K562 (cell line): ENCODE measurements around the gene PBOV1. TPM values are rescaled to one million over a fixed set of nuclear protein-coding genes. Genes with fewer than 3 reads are reported as not detected.

Experiments used
- ATAC-seq: fragments of 200-7000 bp; cut with Tn5 transposase; 3 replicates; pipeline ENCODE4 v1.9.1; 2020; ENCODE audit warnings: moderate library complexity
- BruUV-seq: library from RNA; stranded (reverse); fragments of 400-500 nt; replicated peaks from 2 replicates; lab custom pipeline; 2021; lab: Mats Ljungman, UMichigan
- CTCF ChIA-PET: fragments of 300-600 bp; formaldehyde crosslinking; extraction: SDS; loops from one replicate; lab custom pipeline; 2021; ENCODE audit warnings: low intra/inter-chr PET ratio; lab: Yijun Ruan, JAX
- POLR2A ChIA-PET: fragments of 300-600, 350-650 bp; sonication (Branson Sonifier 250); formaldehyde crosslinking; extraction: SDS; loops from one replicate; lab custom pipeline; 2021; ENCODE audit warnings: antibody characterized with exemption, inconsistent platforms; lab: Yijun Ruan, JAX
- DNase-seq, 4 experiments: peaks; one replicate each; pipeline versions ENCODE4 v3.0.0 to v3.0.0-alpha.2; 2011 to 2018; ENCODE audit warnings: low spot score in 3 of 4, mixed read lengths in 3 of 4; ENCODE audit errors: extremely low read depth in 1 of 4
- FAIRE-seq: peaks from 2 replicates; lab custom pipeline; 2011; peaks lifted over from hg19 to GRCh38; lab: Jason Lieb, UNC
- H2AFZ ChIP-seq: 2 replicates; pipeline ENCODE4 v1.6.0; 2011; ENCODE audit warnings: low read depth, low read length, control low read depth, inconsistent platforms
- H3K27ac ChIP-seq: fragments of 200-600 bp; 3 replicates; pipeline ENCODE4 v1.8.0; 2011; ENCODE audit warnings: low read depth, mild to moderate bottlenecking, control low read depth, inconsistent platforms, low read length, moderate library complexity, mixed read lengths; ENCODE audit errors: extremely low read depth
- H3K27me3 ChIP-seq, 2 experiments: fragments of 300-600 bp in 1 of 2; 2 replicates in 1 of 2; 3 replicates in 1 of 2; pipeline versions ENCODE4 v1.6.0 to v1.8.0; 2011; ENCODE audit warnings: inconsistent platforms in 2 of 2, low read length in 2 of 2, mild to moderate bottlenecking in 1 of 2, mixed read lengths in 1 of 2, moderate library complexity in 1 of 2; ENCODE audit not compliant: control insufficient read depth in 2 of 2, insufficient read depth in 2 of 2
- H3K36me3 ChIP-seq: fragments of 300-600 bp; 3 replicates; pipeline ENCODE4 v1.8.0; 2011; ENCODE audit warnings: mild to moderate bottlenecking, low read length, inconsistent platforms; ENCODE audit not compliant: control insufficient read depth, insufficient read depth
- H3K4me1 ChIP-seq, 2 experiments: fragments of 200-600 bp in 1 of 2; replicated peaks in 1 of 2; 2 replicates in 1 of 2; 3 replicates in 1 of 2; pipeline versions ENCODE4 v1.5.1 to v1.8.0; 2011; ENCODE audit warnings: inconsistent platforms in 2 of 2, low read length in 2 of 2, mild to moderate bottlenecking in 1 of 2, mixed read lengths in 1 of 2, moderate library complexity in 1 of 2; ENCODE audit not compliant: control insufficient read depth in 2 of 2, insufficient read depth in 2 of 2
- H3K4me2 ChIP-seq: 2 replicates; pipeline ENCODE4 v1.6.1; 2011; ENCODE audit warnings: low read length, control low read depth, inconsistent platforms, mixed read lengths; ENCODE audit not compliant: insufficient read depth
- H3K4me3 ChIP-seq: fragments of 200-600 bp; sonication (generic), shearing (Covaris generic); 2 replicates; pipeline ENCODE4 v1.5.1; 2016; ENCODE audit warnings: control low read depth, inconsistent platforms
- H3K79me2 ChIP-seq: fragments of 200-600 bp; 3 replicates; pipeline ENCODE4 v1.8.0; 2011; ENCODE audit warnings: low read length, inconsistent platforms; ENCODE audit not compliant: control insufficient read depth, insufficient read depth
- H3K9ac ChIP-seq, 2 experiments: 2 replicates each; pipeline versions ENCODE4 v1.6.0 to v1.6.1; 2011; ENCODE audit warnings: low read depth in 2 of 2, low read length in 2 of 2, control low read depth in 1 of 2, inconsistent platforms in 1 of 2, mild to moderate bottlenecking in 1 of 2, mixed read lengths in 1 of 2; ENCODE audit not compliant: insufficient read depth in 1 of 2
- H3K9me1 ChIP-seq: one replicate; pipeline ENCODE4 v1.6.0; 2011; ENCODE audit warnings: inconsistent platforms, mild to moderate bottlenecking, low read length, moderate library complexity; ENCODE audit not compliant: control insufficient read depth, insufficient read depth
- H3K9me3 ChIP-seq: replicated peaks from 2 replicates; pipeline ENCODE4 v1.5.1; 2011; ENCODE audit warnings: low read depth, low read length, inconsistent platforms; ENCODE audit not compliant: control insufficient read depth, insufficient read depth
- H4K20me1 ChIP-seq: replicated peaks from 2 replicates; pipeline ENCODE4 v1.6.1; 2011; ENCODE audit warnings: low read length, inconsistent platforms, mixed read lengths; ENCODE audit not compliant: control insufficient read depth, insufficient read depth
- CBFB ChIP-seq: sonication (generic); formaldehyde crosslinking; IDR thresholded peaks from 2 replicates; pipeline ENCODE4 v1.4.0; 2020; ENCODE audit warnings: mild to moderate bottlenecking, missing genetic modification reagents
- EHMT2 ChIP-seq: fragments of 450-650 bp; IDR thresholded peaks from 2 replicates; pipeline ENCODE4 v1.6.1; 2018; ENCODE audit warnings: antibody characterized with exemption
- MAZ ChIP-seq, 2 experiments: fragments of 450-650 bp in 1 of 2; sonication (generic) in 1 of 2; formaldehyde crosslinking; IDR thresholded peaks in 1 of 2; conservative IDR thresholded peaks in 1 of 2; 2 replicates each; pipeline versions ENCODE4 v1.4.0 to v1.5.0; 2020; ENCODE audit warnings: mild to moderate bottlenecking in 1 of 2, missing genetic modification reagents in 1 of 2
- NEUROD1 ChIP-seq: fragments of 150-350 bp; IDR thresholded peaks from 2 replicates; pipeline ENCODE4 v1.6.1; 2014; ENCODE audit warnings: borderline replicate concordance, low read length, low read depth; ENCODE audit not compliant: partially characterized antibody
- NR3C1 ChIP-seq: sonication (generic); formaldehyde crosslinking; IDR thresholded peaks from 2 replicates; pipeline ENCODE4 v1.8.1; 2022; ENCODE audit warnings: missing genetic modification reagents
- TCF7L2 ChIP-seq: fragments of 150-350 bp; IDR thresholded peaks from 2 replicates; pipeline ENCODE4 v1.6.1; 2016; ENCODE audit warnings: low read depth, mild to moderate bottlenecking, low read length, moderate library complexity
- TSHZ1 ChIP-seq: fragments of 250-450 bp; sonication (Bioruptor Pico); IDR thresholded peaks from 2 replicates; pipeline ENCODE4 v1.4.0; 2020; ENCODE audit warnings: mild to moderate bottlenecking, moderate library complexity
- ZNF3 ChIP-seq: fragments of 250-450 bp; sonication (Bioruptor Pico); IDR thresholded peaks from 2 replicates; pipeline ENCODE4 v1.5.0; 2021; ENCODE audit warnings: mild to moderate bottlenecking, moderate library complexity
- WGBS: fragments of 100-300 bp; shearing (Covaris generic); methylation state at CpG from one replicate; pipeline ENCODE4 v1.1.6; 2016; ENCODE audit warnings: low coverage, mixed read lengths; ENCODE audit not compliant: insufficient coverage; ENCODE audit errors: missing lambda C conversion rate; 5-methylcytosine and 5-hydroxymethylcytosine counted together
- in situ Hi-C: fragments of 300-500 bp; cut with MboI; formaldehyde crosslinking; loops from 4 replicates; pipeline ENCODE4 v1.15.0; 2018; ENCODE audit warnings: inconsistent platforms, mixed read lengths
- intact Hi-C: fragments of 100-400 bp; cut with micrococcal nuclease; formaldehyde crosslinking; loops from 2 replicates; pipeline ENCODE4 v1.14.2; 2022
- polyA plus RNA-seq, 8 experiments: library from polyadenylated mRNA; depleted of rRNA in 4 of 8; stranded (reverse) in 5 of 8; unstranded in 3 of 8; fragments of >200 nt; fragmentation: Nextera tagmentation in 2 of 8; fragmentation: Illumina TruSeq in 1 of 8; extraction: Ambion mirVana in 2 of 8; extraction: Trizol in 1 of 8; gene quantifications; 2 replicates each; pipeline versions ENCODE4 v1.2.1 to v1.2.3, GENCODE V29; 2011 to 2014; ENCODE audit warnings: inconsistent platforms in 1 of 8, missing spikeins in 1 of 8
- total RNA-seq, 7 experiments: library from RNA; depleted of rRNA in 6 of 7; stranded (reverse); fragments of >200 nt in 6 of 7; fragmentation: Illumina TruSeq in 2 of 7; extraction: Trizol in 2 of 7; gene quantifications; 2 replicates each; pipeline versions ENCODE4 v1.2.1 to v1.2.3, GENCODE V29; 2011 to 2021; ENCODE audit warnings: low replicate concordance in 1 of 7

The PBOV1 gene
- total and polyA plus RNA-seq, 9 of the 15 experiments (the other 6 are each of a cell fraction or from before 2014, with no cell fraction given): not detected

- TF ChIP-seq TSHZ1 (CRISPR knock-in tag) (no peak), MAZ (CRISPR knock-in tag; conservative IDR thresholded peaks at IDR 0.05 in 1 of 2, IDR thresholded peaks at IDR 0.05 in 1 of 2) (no peak), EHMT2 (no peak), NR3C1 (CRISPR knock-in tag) (no peak)
These were observed 23.1 kb upstream of the PBOV1 start (continued) for GRCh38 chr6:138241381-138241780.

- peaks cover 5 to 10% of the 10 kb centered on the region in 2 experiments; a peak in 4 of 5 replicates for H3K27me3 ChIP-seq
- H3K4me3 ChIP-seq: no peak overlapping the region
- H4K20me1 ChIP-seq: no peaks in the 10 kb centered on the region
- no peak overlapping the region for H3K9ac ChIP-seq
- no peak for FAIRE-seq
- H3K36me3 ChIP-seq: no peaks in the 10 kb centered on the region
- POLR2A ChIA-PET: interaction anchor here (1.7 kb wide), 1 partner anchor 9 kb away, joined by 5 read pairs; no protein-coding TSS in a partner anchor
- in situ Hi-C loops (no loop called here), intact Hi-C loops (no loop called here)
- no peaks in the 10 kb centered on the region for H3K9me1 ChIP-seq
- no peaks in the 10 kb centered on the region for H3K4me1 ChIP-seq
- no peak overlapping the region for H2AFZ ChIP-seq
- WGBS: 3% methylated on average over 13 of the region's 13 CpGs
- H3K4me2 ChIP-seq: no peak overlapping the region
- BruUV-seq: no TSS peak
- ATAC-seq: no peak
- CTCF ChIA-PET: no interaction called here
- DNase-seq: no peak
- no peak overlapping the region for H3K27ac ChIP-seq
- TF ChIP-seq TCF7L2: no peak
- TF ChIP-seq ZNF3 (CRISPR knock-in tag): no peak
- TF ChIP-seq CBFB (CRISPR knock-in tag): no peak
- TF ChIP-seq NEUROD1: no peak
- no peaks in the 10 kb centered on the region for H3K9me3 ChIP-seq
- H3K79me2 ChIP-seq: no peaks in the 10 kb centered on the region
These were observed 22.4 kb upstream of the PBOV1 start for GRCh38 chr6:138240476-138241245.
